GM23338 (cell line): Measurements from ENCODE around the gene OR52A1. TPM values are rescaled to one million over a fixed set of nuclear protein-coding genes. Genes with fewer than 3 reads are reported as not detected.

Experiments used
- ATAC-seq: fragments of 200-7000 bp; cut with Tn5 transposase; 3 replicates; pipeline ENCODE4 v1.9.1; 2020
- DNase-seq: peaks from one replicate; pipeline ENCODE4 v3.0.0-alpha.2; 2015; ENCODE audit warnings: low spot score
- H2AFZ ChIP-seq: fragments of 200-600 bp; sonication (generic); 2 replicates; pipeline ENCODE4 v1.8.0; 2016; ENCODE audit warnings: antibody characterized with exemption, mild to moderate bottlenecking, moderate library complexity
- H3F3A ChIP-seq: fragments of 200-600 bp; sonication (generic); replicated peaks from 2 replicates; pipeline ENCODE4 v1.8.0; 2017; ENCODE audit warnings: antibody characterized with exemption, mixed run types, low read depth
- H3K27ac ChIP-seq: fragments of 200-600 bp; sonication (generic); 2 replicates; pipeline ENCODE4 v1.6.1; 2016; ENCODE audit warnings: low read depth
- H3K27me3 ChIP-seq: fragments of 200-600 bp; sonication (generic); 2 replicates; pipeline ENCODE4 v1.8.0; 2016; ENCODE audit warnings: mild to moderate bottlenecking, mixed run types, moderate library complexity; ENCODE audit not compliant: insufficient read depth
- H3K36me3 ChIP-seq: fragments of 200-600 bp; sonication (generic); 2 replicates; pipeline ENCODE4 v1.8.0; 2016; ENCODE audit warnings: mild to moderate bottlenecking; ENCODE audit not compliant: insufficient read depth
- H3K4me1 ChIP-seq: fragments of 200-600 bp; sonication (generic); 2 replicates; pipeline ENCODE4 v1.8.0; 2016; ENCODE audit warnings: mild to moderate bottlenecking, moderate library complexity; ENCODE audit not compliant: insufficient read depth
- H3K4me2 ChIP-seq: fragments of 200-600 bp; sonication (generic); 2 replicates; pipeline ENCODE4 v1.7.1; 2017; ENCODE audit warnings: mixed run types
- H3K4me3 ChIP-seq: fragments of 200-600 bp; sonication (generic); 2 replicates; pipeline ENCODE4 v1.6.1; 2016; ENCODE audit warnings: mixed run types
- H3K79me2 ChIP-seq: fragments of 200-600 bp; sonication (generic); replicated peaks from 2 replicates; pipeline ENCODE4 v1.8.0; 2017; ENCODE audit warnings: mild to moderate bottlenecking; ENCODE audit not compliant: insufficient read depth
- H3K9me2 ChIP-seq: fragments of 200-600 bp; sonication (generic); 2 replicates; pipeline ENCODE4 v1.8.0; 2017; ENCODE audit not compliant: insufficient read depth
- H4K20me1 ChIP-seq: fragments of 200-600 bp; sonication (generic); replicated peaks from 2 replicates; pipeline ENCODE4 v1.8.0; 2017; ENCODE audit warnings: mild to moderate bottlenecking; ENCODE audit not compliant: insufficient read depth
- H3K27ac Mint-ChIP-seq: 2 replicates; pipeline ENCODE4 v1.8.0; 2020; ENCODE audit warnings: inconsistent platforms, mild to moderate bottlenecking, moderate library complexity, mixed read lengths
- H3K27me3 Mint-ChIP-seq: 3 replicates; pipeline ENCODE4 v1.8.0; 2022; ENCODE audit warnings: low read depth, mild to moderate bottlenecking, moderate library complexity, mixed read lengths, inconsistent platforms; ENCODE audit not compliant: insufficient read depth, poor library complexity
- H3K36me3 Mint-ChIP-seq: 3 replicates; pipeline ENCODE4 v1.8.0; 2021; ENCODE audit warnings: low read depth, mild to moderate bottlenecking, inconsistent platforms, moderate library complexity, mixed read lengths
- H3K4me1 Mint-ChIP-seq: 3 replicates; pipeline ENCODE4 v1.8.0; 2020; ENCODE audit warnings: mild to moderate bottlenecking, inconsistent platforms, mixed read lengths
- H3K4me3 Mint-ChIP-seq: 3 replicates; pipeline ENCODE4 v1.8.0; 2021; ENCODE audit warnings: moderate library complexity, mild to moderate bottlenecking, inconsistent platforms, mixed read lengths
- H3K9me3 Mint-ChIP-seq: 3 replicates; pipeline ENCODE4 v1.8.0; 2020; ENCODE audit warnings: moderate library complexity, mild to moderate bottlenecking, inconsistent platforms, mixed read lengths
- CREB1 ChIP-seq: fragments of 250-450 bp; sonication (Bioruptor Pico); IDR thresholded peaks from 2 replicates; pipeline ENCODE4 v1.5.0; 2020; ENCODE audit warnings: low read depth, mild to moderate bottlenecking, moderate library complexity
- EZH2 ChIP-seq: fragments of 200-600 bp; sonication (generic); IDR thresholded peaks from one replicate; pipeline ENCODE4 v1.8.0; 2017; ENCODE audit warnings: antibody characterized with exemption, mild to moderate bottlenecking, low read depth; ENCODE audit not compliant: unreplicated experiment
- EZH2phosphoT487 ChIP-seq: fragments of 200-600 bp; sonication (generic); IDR thresholded peaks from one replicate; pipeline ENCODE4 v1.8.1; 2018; ENCODE audit warnings: antibody characterized with exemption; ENCODE audit not compliant: unreplicated experiment
- JUNB ChIP-seq: IDR thresholded peaks from one replicate; pipeline ENCODE4 v1.6.1; 2016; ENCODE audit warnings: antibody characterized with exemption; ENCODE audit not compliant: unreplicated experiment
- NANOG ChIP-seq: IDR thresholded peaks from 2 replicates; pipeline ENCODE4 v1.6.1; 2016; ENCODE audit warnings: antibody characterized with exemption, borderline replicate concordance
- POLR2AphosphoS5 ChIP-seq: IDR thresholded peaks from 2 replicates; pipeline ENCODE4 v1.6.1; 2016; ENCODE audit warnings: antibody characterized with exemption, low read depth
- STAT1 ChIP-seq: IDR thresholded peaks from one replicate; pipeline ENCODE4 v1.6.1; 2016; ENCODE audit warnings: antibody characterized with exemption; ENCODE audit not compliant: unreplicated experiment
- ZNF114 ChIP-seq: fragments of 250-450 bp; sonication (Bioruptor Pico); IDR thresholded peaks from 2 replicates; pipeline ENCODE4 v1.5.0; 2020; ENCODE audit warnings: mild to moderate bottlenecking, moderate library complexity
- ZNF331 ChIP-seq: fragments of 250-450 bp; sonication (Bioruptor Pico); IDR thresholded peaks from 2 replicates; pipeline ENCODE4 v1.5.0; 2020; ENCODE audit warnings: low read depth, mild to moderate bottlenecking, moderate library complexity
- polyA plus RNA-seq: library from polyadenylated mRNA; unstranded; fragments of >200 nt; fragmentation: Nextera tagmentation; extraction: Ambion mirVana; gene quantifications from 2 replicates; pipeline ENCODE4 v1.2.1, GENCODE V29; 2016
- total RNA-seq: library from RNA; depleted of rRNA; stranded (reverse); fragments of >200 nt; shearing (Covaris generic); gene quantifications from 2 replicates; pipeline ENCODE4 v1.2.3, GENCODE V29; 2014
- TF ChIP-seq, protein P1 (sequence below): IDR thresholded peaks from 2 replicates; pipeline ENCODE4 v1.6.1; 2016; ENCODE audit warnings: antibody characterized with exemption
- TF ChIP-seq, protein P2 (sequence below): fragments of 250-450 bp; sonication (Bioruptor Pico); IDR thresholded peaks from 2 replicates; pipeline ENCODE4 v1.5.0; 2020; ENCODE audit warnings: mild to moderate bottlenecking, moderate library complexity
- TF ChIP-seq, protein P3 (sequence below): IDR thresholded peaks from one replicate; pipeline ENCODE4 v1.6.1; 2018; ENCODE audit warnings: antibody characterized with exemption; ENCODE audit not compliant: unreplicated experiment
- TF ChIP-seq, protein P4 (sequence below), 2 experiments: fragments of 200-600 bp in 1 of 2; sonication (generic) in 1 of 2; conservative IDR thresholded peaks; 2 replicates each; pipeline versions ENCODE4 v1.5.1 to v1.6.1; 2016 to 2017; ENCODE audit warnings: antibody characterized with exemption in 2 of 2, low read depth in 2 of 2, mild to moderate bottlenecking in 2 of 2, moderate library complexity in 1 of 2

OR52A1 gene
- total and polyA plus RNA-seq, 2 experiments from 2014 or later = 0.73 to 4.3 TPM

DNA sequence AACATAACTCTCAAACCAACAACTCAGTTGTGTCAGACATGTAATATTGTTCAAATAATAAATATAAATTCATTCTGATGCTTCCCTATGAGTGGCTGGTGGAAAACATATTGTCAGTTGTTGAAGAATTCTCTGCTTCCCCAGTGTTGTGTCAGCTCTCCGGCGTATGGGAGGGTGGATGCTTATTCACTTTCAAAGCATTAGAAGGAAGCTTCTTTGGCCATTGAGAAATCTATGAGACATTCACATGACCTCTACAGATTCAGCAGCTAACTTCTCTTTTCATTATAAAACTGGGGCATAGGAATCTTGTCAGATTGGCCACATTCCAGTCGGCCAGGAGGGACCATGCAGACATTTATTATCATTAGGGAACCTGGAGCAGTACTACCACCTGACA lies 43.0 kb upstream of the OR52A1 start:
- Mint-ChIP-seq H3K9me3 (peaks cover 3% of the 10 kb centered on the region; the same call in 1 of the 3 replicates), H3K27me3 (peaks cover 2% of the 10 kb centered on the region), H3K4me3 (no peak overlapping the region), H3K4me1 (peaks cover 8% of the 10 kb centered on the region; the same call in 2 of the 3 replicates), H3K36me3 (no peaks in the 10 kb centered on the region), H3K27ac (no peak overlapping the region)
- Histone ChIP-seq H3F3A (no peaks in the 10 kb centered on the region), H2AFZ (no peak overlapping the region), H3K4me1 (no peaks in the 10 kb centered on the region), H3K36me3 (no peaks in the 10 kb centered on the region), H3K4me3 (no peak overlapping the region), H3K27me3 (no peaks in the 10 kb centered on the region), H3K79me2 (no peaks in the 10 kb centered on the region), H4K20me1 (no peaks in the 10 kb centered on the region), H3K4me2 (no peak overlapping the region), H3K27ac (no peak overlapping the region), H3K9me2 (no peaks in the 10 kb centered on the region)
- TF ChIP-seq, protein P1, sequence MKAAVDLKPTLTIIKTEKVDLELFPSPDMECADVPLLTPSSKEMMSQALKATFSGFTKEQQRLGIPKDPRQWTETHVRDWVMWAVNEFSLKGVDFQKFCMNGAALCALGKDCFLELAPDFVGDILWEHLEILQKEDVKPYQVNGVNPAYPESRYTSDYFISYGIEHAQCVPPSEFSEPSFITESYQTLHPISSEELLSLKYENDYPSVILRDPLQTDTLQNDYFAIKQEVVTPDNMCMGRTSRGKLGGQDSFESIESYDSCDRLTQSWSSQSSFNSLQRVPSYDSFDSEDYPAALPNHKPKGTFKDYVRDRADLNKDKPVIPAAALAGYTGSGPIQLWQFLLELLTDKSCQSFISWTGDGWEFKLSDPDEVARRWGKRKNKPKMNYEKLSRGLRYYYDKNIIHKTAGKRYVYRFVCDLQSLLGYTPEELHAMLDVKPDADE = no peak
- TF ChIP-seq, protein P2, sequence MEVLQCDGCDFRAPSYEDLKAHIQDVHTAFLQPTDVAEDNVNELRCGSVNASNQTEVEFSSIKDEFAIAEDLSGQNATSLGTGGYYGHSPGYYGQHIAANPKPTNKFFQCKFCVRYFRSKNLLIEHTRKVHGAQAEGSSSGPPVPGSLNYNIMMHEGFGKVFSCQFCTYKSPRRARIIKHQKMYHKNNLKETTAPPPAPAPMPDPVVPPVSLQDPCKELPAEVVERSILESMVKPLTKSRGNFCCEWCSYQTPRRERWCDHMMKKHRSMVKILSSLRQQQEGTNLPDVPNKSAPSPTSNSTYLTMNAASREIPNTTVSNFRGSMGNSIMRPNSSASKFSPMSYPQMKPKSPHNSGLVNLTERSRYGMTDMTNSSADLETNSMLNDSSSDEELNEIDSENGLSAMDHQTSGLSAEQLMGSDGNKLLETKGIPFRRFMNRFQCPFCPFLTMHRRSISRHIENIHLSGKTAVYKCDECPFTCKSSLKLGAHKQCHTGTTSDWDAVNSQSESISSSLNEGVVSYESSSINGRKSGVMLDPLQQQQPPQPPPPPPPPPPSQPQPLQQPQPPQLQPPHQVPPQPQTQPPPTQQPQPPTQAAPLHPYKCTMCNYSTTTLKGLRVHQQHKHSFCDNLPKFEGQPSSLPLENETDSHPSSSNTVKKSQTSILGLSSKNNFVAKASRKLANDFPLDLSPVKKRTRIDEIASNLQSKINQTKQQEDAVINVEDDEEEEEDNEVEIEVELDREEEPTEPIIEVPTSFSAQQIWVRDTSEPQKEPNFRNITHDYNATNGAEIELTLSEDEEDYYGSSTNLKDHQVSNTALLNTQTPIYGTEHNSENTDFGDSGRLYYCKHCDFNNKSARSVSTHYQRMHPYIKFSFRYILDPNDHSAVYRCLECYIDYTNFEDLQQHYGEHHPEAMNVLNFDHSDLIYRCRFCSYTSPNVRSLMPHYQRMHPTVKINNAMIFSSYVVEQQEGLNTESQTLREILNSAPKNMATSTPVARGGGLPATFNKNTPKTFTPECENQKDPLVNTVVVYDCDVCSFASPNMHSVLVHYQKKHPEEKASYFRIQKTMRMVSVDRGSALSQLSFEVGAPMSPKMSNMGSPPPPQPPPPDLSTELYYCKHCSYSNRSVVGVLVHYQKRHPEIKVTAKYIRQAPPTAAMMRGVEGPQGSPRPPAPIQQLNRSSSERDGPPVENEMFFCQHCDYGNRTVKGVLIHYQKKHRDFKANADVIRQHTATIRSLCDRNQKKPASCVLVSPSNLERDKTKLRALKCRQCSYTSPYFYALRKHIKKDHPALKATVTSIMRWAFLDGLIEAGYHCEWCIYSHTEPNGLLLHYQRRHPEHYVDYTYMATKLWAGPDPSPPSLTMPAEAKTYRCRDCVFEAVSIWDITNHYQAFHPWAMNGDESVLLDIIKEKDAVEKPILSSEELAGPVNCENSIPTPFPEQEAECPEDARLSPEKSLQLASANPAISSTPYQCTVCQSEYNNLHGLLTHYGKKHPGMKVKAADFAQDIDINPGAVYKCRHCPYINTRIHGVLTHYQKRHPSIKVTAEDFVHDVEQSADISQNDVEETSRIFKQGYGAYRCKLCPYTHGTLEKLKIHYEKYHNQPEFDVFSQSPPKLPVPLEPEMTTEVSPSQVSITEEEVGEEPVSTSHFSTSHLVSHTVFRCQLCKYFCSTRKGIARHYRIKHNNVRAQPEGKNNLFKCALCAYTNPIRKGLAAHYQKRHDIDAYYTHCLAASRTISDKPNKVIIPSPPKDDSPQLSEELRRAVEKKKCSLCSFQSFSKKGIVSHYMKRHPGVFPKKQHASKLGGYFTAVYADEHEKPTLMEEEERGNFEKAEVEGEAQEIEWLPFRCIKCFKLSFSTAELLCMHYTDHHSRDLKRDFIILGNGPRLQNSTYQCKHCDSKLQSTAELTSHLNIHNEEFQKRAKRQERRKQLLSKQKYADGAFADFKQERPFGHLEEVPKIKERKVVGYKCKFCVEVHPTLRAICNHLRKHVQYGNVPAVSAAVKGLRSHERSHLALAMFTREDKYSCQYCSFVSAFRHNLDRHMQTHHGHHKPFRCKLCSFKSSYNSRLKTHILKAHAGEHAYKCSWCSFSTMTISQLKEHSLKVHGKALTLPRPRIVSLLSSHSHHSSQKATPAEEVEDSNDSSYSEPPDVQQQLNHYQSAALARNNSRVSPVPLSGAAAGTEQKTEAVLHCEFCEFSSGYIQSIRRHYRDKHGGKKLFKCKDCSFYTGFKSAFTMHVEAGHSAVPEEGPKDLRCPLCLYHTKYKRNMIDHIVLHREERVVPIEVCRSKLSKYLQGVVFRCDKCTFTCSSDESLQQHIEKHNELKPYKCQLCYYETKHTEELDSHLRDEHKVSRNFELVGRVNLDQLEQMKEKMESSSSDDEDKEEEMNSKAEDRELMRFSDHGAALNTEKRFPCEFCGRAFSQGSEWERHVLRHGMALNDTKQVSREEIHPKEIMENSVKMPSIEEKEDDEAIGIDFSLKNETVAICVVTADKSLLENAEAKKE = no peak
- TF ChIP-seq JUNB (no peak), STAT1 (no peak), NANOG (no peak), EZH2phosphoT487 (no peak), CREB1 (CRISPR knock-in tag) (no peak), POLR2AphosphoS5 (no peak), ZNF114 (CRISPR knock-in tag) (no peak), ZNF331 (no peak), EZH2 (no peak)
- TF ChIP-seq, protein P3, sequence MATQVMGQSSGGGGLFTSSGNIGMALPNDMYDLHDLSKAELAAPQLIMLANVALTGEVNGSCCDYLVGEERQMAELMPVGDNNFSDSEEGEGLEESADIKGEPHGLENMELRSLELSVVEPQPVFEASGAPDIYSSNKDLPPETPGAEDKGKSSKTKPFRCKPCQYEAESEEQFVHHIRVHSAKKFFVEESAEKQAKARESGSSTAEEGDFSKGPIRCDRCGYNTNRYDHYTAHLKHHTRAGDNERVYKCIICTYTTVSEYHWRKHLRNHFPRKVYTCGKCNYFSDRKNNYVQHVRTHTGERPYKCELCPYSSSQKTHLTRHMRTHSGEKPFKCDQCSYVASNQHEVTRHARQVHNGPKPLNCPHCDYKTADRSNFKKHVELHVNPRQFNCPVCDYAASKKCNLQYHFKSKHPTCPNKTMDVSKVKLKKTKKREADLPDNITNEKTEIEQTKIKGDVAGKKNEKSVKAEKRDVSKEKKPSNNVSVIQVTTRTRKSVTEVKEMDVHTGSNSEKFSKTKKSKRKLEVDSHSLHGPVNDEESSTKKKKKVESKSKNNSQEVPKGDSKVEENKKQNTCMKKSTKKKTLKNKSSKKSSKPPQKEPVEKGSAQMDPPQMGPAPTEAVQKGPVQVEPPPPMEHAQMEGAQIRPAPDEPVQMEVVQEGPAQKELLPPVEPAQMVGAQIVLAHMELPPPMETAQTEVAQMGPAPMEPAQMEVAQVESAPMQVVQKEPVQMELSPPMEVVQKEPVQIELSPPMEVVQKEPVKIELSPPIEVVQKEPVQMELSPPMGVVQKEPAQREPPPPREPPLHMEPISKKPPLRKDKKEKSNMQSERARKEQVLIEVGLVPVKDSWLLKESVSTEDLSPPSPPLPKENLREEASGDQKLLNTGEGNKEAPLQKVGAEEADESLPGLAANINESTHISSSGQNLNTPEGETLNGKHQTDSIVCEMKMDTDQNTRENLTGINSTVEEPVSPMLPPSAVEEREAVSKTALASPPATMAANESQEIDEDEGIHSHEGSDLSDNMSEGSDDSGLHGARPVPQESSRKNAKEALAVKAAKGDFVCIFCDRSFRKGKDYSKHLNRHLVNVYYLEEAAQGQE = no peak
- TF ChIP-seq, protein P4, sequence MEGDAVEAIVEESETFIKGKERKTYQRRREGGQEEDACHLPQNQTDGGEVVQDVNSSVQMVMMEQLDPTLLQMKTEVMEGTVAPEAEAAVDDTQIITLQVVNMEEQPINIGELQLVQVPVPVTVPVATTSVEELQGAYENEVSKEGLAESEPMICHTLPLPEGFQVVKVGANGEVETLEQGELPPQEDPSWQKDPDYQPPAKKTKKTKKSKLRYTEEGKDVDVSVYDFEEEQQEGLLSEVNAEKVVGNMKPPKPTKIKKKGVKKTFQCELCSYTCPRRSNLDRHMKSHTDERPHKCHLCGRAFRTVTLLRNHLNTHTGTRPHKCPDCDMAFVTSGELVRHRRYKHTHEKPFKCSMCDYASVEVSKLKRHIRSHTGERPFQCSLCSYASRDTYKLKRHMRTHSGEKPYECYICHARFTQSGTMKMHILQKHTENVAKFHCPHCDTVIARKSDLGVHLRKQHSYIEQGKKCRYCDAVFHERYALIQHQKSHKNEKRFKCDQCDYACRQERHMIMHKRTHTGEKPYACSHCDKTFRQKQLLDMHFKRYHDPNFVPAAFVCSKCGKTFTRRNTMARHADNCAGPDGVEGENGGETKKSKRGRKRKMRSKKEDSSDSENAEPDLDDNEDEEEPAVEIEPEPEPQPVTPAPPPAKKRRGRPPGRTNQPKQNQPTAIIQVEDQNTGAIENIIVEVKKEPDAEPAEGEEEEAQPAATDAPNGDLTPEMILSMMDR (conservative IDR thresholded peaks at IDR 0.05; ENCODE audit: low read depth in 2 of 2) = no peak
- no peak for DNase-seq
- no peak for ATAC-seq
